Activated T-cell treated with anti-CD3 and anti-CD28 coated beads, Interleukin-2, amount 50 U/mL, for 1 hour (primary cell): Measurements from ENCODE around the gene PARVB.

ENCODE experiments used
- DNase-seq: peaks from one replicate; pipeline ENCODE4 v3.0.0-alpha.2; 2020

The PARVB gene

DNA sequence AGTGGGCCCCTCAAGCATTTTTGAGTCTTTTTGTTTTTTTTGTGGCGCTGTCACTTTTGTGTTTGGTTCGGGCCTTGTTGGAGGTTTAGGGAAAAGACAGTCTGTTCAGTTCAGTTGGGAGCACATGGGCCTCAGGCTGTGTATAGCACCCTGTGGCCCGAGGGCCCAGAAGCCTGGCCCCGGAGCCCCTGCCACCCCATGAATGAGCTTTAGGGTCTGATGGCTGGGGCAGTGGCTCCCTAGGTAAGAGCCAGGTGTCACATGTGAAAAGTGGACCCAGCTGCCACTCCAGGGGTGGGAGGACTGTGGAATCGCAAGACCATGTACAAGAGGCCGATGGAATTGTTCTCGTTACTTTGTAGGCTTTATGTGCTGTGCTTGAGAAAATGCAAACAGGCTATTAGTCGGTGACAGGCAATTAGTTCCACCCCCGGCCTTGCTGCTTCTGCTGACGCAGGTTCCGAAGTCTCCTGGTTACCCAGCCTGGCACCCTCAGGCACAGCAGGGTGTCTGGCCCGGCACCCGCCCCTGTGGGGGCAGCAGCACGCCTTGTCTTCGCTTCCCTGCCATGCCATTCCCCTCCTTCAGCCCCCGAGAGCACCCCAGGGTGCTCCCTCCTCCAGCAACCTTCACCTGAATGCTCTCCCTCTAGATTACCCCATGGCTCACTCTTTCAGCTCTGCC is 118.5 kb downstream of the PARVB start:
- no peak for DNase-seq

DNA sequence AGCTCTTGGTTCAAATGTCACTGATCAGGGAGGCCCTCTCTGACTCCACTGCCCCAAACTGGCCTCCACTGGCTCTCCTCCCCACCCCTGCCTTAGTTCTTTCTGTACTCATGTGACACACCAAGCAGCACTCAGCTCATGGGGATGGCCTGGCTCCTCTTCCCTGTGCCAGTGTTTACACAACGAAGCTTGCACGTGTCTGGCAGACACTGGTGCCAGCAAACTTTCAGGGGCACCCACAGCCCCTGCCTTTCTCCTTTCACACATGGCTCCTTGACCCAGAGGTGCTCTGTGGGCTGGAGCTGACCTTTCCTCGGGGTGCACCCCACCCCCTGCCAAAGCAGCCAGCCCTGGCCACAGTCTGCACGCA is 119.0 kb downstream of the PARVB start:
- no peak for DNase-seq

DNA sequence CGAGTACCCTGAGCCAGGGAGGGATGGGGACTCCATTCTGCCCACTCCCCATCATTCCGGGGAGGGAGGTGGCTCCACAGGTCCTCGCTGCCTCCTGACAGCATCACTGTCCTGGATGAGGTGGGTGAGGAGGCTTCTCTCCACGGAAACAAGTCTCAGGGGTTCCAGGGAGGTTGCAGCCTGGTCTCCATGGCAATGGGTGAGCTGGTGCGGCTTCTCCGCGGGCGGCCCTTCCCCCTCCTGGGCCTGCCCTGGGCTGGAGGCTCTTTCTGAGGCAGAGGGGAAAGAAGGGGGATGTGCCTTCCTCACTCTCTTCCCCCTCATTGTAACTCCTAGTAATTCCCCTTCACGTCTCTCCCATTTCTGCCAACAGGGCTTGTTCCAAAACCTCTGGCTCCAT is 119.5 kb downstream of the PARVB start:
- DNase-seq: no peak

DNA sequence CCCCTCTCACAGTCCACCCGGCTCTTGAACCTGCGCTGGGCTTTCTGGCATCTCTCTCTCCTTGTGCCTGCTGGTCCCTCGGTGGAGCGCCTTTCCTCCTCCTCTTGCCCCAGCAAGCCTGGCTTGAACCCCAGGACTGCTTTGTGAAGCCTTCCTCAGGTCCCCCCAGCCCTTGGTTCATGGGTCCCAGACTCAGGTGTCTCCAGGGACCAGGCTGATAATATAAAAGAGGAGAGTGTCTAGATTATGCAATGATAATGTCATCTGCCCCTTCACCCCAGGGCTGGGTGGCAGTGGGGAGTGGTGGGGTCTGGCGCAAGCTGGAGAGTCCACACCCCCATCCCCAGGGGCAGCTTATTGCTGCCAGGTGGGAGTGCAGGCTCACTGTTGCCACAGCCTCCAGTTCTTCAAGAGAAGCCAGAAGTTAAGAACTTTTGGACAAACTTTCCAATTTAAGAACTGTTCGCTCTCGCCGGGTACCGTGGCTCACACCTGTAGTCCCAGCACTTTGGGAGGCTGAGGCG is 120.0 kb downstream of the PARVB start:
- DNase-seq: no peak

DNA sequence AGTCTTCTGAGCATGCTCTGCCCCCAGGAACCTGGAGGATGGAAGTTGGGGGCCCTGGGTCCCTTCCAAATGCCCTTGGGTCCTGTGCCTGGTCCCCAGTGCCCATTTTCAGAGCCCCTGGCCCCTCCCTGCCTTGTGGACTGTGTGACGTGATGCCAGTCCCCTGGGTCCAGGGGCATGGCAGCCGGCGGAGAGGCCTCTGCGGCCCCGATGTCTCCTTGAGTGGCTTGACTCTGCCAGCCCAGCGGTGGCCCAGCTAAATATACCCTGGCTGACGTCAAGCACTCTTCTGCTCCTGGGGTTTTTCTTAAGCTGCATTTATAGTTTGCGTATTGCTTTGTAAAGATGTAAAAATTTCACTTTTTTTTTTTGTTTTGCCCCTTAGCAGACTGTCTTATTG is 121.4 kb downstream of the PARVB start:
- no peak for DNase-seq

DNA sequence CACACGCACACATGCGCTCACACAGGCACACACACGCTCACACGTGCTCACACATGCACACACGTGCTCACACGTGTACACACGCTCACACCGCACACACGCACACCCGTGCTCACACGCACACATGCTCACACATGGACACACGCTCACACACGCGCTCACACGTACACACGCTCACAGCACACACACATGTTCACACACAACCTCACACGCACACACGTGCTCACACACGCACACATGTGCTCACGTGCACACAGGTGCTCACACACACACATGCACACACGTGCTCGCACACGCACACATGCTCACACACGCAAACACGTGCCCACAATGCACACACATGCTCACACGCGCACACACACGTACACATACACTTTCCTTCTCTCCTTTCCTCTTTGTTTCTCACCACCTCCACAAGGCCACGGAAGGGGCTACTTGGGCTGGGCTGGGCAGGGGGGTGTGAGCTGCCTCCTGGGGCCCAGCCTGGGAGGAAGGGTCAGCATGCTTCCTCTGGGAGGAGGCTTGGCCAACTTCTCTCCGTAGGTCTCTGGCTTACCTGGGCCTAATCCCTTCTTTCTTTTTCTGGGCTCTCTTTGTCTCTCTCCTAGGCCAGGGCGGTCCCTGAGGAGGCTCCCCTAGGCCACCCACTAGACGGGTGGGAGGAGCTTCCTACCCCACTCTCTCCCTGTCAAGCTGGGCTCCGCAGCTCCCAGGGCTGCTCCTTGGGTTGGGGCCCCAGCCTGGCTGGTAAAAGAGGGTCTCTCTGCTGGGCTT is 122.2 kb downstream of the PARVB start:
- DNase-seq: no peak

DNA sequence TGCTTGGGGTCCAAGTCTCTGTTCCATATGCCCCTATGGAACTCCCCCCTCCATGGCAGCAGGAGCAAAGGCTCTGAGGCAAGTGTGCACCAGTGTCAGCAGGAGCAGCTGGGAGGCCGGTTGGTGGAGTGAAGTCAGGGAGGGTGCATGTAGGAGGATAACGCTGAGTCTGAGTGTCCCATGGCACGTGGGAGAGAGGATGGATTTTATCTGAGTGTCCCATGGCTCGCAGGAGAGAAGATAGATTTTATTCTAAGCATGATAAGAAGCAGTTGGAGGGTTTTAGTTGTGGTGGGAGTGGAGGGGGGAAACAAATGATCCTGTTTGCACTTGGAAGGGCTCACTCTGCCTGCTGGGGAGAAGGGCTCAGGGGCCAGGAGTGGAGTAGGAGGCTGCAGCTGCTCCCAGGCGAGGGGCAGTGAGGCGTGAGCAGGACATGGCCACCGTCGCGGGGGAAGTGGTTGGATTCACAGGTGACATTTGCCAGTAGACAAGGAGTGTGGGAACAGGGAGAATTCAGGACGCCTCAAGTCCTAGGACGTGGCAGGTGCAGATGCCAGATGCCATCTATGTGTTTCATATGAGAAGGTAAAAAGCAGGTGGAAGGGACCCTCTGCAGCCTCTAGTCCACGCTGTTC is 123.0 kb downstream of the PARVB start:
- DNase-seq: no peak

DNA sequence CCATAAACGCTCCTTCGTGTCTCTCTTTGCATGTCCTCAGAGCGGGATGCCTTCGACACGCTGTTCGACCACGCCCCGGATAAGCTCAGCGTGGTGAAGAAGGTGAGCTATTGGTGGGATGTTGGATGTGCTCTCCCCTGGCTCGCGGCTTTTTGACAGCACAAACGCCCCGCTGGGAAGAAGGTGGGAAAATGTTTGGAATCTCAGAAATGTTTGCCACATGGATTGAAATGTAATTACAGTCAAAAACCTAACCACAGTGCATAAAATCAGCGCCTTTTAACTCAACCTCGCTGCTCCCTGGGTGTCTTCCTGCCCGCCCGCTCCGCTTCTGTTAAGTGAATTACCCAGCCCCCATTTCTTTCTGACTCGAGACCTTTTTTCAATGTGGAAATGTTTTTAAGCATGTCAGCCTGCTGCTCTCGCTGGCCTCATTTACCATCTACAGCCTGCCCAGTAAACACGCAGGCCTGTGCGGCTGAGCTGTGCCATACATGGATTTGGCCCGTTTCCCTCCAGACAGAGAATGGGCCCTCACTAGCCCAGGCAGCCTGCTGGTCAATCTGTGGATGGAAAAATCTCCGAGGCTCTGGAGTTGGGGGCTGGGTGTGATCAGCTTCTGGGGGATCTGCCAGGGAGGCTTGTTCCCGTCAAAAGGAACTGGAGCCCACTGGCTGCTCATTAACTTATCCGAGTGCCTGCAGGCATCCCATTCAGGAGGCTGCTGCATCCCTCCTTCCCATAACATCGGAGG is 123.9 kb downstream of the PARVB start:
- no peak for DNase-seq

DNA sequence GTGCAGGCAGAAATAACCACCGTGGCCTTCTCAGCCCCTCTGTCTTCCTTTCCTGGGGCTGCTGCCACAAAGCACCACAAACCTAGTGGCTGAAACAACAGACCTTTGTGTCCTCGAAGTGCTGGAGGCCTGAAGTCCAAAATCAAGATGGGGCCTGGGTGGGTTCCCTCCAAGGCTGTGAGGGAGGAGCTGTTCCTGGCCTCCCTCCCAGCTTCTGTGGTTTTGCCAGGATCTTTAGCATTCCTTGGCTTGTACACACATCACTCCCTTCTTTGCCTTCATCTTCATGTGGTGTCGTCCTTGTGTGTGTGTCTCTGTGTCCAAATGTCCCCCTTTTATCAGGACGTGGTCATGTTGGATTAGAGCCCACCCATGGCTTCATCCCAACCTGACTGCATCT is 127.6 kb downstream of the PARVB start:
- no peak for DNase-seq

DNA sequence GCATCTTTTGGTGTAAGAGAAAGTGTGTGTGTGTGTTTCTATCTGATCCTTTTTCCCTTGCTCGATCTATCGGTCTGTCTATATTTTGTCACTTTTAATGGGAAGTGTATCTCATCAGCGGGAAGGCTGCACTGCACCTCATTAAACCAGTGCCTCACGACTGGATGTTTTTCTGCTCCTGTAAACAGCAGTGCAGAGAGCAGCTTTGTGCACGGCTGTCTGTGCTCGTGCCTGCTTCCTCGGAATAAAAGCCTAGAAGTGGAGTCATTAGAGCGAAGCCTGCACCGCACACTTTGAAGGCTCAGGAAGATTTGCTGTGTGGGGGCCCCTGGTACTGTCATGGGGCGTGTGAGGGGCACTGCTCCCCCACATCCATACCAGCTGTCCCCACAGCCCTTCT is 129.6 kb downstream of the PARVB start:
- DNase-seq: no peak

DNA sequence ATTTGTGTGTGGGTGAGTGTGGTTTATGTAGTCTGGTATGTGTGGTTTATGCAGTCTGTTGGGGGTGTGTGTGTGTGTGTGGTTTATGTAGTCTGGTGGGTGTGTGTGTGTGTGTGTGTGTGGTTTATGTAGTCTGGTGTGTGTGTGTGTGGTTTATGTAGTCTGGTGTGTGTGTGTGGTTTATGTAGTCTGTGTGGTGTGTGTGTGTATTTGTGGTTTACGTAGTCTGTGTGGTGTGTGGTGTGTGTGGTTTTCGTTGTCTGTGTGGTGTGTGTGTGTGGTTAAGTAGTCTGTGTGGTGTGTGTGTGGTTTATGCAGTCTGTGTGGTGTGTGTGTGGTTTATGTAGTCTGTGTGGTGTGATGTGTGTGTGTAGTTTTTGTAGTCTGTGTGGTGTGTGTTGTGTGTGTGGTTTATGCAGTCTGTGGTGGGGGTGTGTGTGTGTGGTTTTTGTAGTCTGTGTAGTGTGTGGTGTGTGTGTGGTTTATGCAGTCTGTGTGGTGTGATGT is 130.4 kb downstream of the PARVB start:
- DNase-seq: no peak

DNA sequence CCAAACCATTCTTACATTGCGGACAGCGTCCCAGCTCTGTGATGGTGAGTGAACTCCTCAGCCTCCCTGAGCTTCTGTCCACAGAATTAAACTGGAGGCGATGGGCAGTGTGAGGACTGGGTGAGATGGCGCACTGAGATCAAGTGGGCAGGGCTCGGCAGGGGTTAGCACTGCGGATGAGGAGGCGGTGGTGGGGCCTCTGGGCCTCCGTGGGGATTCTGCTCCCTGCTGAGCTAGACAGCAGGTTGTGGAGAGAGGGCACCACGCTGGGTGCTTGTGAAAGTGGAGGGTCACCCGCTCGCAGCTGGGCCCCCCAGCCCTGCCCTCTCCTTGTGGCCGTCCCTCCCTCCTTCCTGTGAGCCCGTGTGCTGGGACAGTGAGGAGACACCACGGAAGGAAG is 131.0 kb downstream of the PARVB start:
- DNase-seq: no peak

DNA sequence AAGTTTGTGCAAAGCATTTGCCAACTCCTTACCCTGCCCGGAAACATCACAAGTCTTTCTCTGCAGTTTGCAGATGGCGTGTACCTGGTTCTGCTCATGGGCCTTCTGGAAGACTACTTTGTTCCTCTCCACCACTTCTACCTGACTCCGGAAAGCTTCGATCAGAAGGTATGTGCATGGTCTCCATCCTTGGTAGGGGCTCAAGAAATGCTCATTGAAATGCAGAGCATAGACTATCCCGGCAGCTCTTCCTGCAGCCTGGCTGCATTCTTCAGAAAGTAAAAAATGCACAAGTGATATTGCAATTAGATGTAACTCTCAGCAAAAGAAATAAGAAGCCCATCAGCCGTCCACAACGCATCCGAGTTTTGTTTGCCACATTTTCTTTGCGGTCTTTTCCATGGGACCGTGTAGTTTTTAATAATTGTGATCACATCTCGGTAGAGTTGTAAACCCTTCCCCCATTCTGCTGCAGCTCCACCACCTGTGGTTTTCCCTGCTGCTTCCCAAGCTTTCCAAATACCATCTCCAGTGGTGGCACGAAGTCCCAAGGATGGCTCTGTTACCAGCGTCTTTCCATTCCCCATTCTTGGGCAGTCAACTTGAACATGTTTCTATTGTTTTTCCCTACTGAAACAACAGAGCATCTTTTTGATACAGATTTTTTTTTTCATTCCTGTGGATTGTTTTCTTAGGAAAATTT is 134.0 kb downstream of the PARVB start:
- DNase-seq: no peak

DNA sequence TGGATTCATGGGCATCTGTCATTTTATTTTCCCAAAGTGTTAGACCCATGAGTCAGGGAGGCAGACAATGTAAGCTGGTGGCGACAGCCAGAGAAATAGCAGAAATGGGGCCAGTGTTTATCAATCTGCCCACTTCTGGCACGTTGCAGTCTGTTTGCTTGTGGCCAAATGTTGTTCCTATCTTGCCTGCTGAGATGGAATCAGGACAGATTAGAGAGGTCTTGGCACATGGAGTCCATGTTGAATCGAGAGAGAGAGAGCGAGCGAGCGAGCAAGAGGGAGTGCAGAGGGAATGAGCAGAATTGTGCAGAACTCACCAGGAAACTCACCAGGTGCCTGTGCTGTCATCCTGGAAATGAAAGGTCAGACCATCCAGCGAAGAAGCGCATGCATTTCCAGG is 134.7 kb downstream of the PARVB start:
- DNase-seq: no peak

DNA sequence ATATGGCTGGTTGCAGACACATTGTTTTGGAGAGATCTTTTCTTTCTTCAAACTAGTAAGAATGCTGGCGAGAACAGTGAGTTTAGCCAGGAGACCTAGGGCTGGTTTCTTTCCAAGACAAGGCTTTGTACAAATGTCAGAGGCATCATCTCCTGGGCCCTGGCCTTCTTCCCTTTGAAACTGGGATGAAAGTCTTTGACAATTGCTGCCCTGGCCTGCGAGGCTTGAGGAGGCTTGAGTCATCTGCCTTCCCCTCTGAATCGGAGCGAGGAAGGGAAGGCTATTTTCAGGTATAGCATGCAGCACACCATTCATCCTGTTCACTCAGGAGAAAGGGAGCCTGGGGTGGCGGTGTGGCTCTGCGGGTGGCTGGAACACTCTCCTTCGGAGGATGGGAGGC is 135.1 kb downstream of the PARVB start:
- DNase-seq: no peak

DNA sequence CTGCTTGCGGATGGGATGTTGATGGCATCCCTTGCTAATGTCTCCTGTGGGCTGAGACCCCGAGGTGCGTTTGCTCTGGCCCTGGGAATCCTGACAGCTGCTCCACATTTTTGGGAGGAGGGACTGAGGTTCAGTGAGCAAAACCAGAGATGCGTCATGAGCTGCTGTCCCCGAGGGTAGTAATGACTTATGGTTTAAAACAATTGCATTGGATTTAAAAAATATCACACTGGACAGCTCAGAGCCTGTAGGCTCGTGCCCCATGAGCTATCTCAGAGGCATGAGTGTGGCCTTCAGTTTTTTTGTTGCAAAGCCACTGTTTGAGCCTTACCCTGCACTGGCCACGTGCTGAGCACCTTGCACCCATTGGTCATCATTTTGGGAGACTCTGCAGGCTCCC is 135.7 kb downstream of the PARVB start:
- no peak for DNase-seq

DNA sequence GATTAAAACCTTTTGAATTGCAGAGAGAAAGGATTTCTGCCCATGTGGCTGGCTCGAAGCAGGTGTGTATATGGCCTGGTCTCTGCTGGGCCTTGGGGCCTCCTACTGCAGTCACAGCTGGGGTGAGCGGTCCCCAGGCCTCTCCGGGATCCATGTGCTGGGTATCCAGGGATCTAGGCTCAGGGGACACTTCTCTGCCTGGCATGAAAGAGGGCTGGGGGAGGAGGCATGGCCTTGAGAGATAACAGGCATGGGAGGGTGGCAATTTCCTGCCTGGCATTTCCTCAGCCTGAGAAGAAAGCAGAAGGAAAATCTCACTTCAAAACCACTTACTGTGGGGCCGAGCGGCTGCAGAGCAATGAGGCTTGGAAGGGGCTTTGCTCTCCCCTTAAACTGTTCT is 136.3 kb downstream of the PARVB start:
- DNase-seq: no peak

DNA sequence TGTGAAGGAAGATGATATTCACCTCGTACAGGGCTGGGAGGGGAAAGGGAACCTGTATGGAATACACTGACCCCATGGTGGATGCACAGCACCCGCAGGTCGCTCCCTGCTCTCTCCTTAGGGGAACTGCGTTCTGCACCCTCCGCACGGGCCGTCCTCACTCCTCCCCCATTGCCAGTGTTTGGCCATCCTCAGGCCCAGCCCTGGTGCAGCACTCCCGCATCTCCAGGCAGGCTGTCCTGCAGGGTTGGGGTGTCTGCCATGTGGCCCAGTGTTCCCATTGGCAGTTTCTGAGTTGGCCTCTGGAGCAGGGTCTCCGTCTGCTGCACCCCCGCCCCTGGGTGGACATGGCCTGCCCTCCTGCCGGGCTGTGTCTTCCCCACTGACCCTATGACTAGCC is 137.6 kb downstream of the PARVB start:
- DNase-seq: no peak

DNA sequence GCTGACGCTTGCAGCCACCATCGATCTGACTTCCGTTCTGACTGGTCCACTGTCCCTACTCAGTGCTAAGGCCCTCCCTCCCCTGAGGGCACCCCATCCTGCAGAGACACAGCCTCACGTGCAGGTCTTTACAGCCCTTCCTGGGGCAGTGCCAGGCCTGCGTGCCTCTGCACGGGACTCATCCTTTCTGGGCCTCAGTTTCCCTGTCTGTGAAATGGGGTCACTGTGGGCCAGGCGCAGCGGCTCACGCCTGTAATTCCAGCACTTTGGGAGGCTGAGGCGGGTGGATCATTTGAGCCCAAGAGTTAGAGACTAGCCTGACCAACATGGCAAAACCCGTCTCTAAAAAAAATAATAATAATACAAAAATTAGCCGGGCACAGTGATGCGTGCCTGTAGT is 138.9 kb downstream of the PARVB start:
- DNase-seq: no peak

DNA sequence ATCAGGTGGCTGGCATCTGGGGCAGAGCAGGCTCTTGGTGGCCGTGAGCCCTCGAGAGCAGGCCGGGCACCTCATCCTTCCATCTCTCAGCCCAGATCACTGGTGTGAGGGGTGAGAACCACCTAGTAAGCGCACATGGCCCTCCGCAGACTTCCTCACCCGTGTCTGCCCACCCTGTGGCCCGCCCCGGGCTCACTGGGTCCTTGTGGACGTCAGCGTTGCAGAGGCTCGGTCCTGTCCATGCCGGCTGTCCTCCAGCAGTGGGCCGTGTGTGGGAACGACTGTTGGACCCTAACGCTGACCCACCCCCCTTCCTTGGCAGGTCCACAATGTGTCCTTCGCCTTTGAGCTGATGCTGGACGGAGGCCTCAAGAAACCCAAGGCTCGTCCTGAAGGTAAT is 139.4 kb downstream of the PARVB start:
- DNase-seq: no peak

DNA sequence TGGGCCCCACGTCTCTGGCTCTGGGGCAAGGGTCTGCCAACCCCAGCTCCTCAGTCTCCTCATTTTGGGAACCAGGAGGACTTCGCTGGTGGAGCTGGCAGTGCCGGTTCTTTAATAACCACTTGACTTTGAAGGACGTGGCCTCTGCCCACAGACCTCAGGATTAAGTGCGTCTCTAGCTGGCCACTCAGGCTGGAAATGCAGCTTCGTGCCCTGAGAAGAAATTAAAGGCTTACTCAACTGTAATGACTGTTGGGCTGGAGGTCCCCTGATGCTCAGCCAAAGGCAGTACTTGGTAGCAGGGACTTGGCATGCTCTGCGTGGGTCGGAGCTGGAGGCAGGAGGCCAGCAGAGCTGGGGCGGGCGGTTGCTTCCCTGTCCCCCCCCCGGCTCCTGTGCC is 139.9 kb downstream of the PARVB start:
- no peak for DNase-seq

DNA sequence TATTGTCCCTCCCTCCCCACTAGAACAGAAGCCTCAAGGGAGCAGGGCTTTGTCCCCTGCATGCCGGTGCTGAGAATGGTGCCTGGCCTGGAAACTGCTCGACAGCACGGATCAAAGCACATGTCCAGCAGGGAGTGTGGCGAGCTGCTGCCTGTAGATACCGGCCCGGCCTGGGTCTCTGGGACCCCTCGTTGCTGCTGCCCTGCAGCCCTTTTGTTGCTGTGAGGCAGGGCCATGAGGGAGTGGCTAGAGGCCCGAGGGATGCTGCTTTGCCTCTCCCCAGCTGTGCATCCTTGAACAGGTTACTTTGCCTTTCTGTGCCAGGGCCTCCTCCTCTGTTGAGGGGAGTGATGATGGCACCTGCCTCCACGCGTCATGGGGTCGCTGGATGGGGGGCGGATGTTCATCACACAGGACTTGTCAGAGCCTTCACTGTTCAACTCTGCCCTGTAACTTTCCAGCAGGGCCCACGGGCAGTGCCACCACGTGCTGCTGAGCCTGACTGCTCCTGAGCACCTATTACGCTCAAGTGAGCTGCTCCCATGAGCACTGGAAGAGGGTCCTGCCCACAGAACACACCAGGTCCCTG is 141.3 kb downstream of the PARVB start:
- no peak for DNase-seq
